ENCODE results near the gene PIGZ.

GRCh38 chr3:196979545-196979944, 10.9 kb upstream of the PIGZ start:
- TF ChIP-seq CTCF (IDR thresholded peaks at IDR 0.05) (no peak), POLR2A (IDR thresholded peaks at IDR 0.05) (no peak)
